ENCODE data around the gene MYO7B. TPM values are rescaled to one million over a fixed set of nuclear protein-coding genes. Genes with fewer than 3 reads are reported as not detected.

MYO7B gene
- total RNA-seq, 3 donors from 2014 or later: 0.32 to 2.3 TPM; not detected in 1

DNA sequence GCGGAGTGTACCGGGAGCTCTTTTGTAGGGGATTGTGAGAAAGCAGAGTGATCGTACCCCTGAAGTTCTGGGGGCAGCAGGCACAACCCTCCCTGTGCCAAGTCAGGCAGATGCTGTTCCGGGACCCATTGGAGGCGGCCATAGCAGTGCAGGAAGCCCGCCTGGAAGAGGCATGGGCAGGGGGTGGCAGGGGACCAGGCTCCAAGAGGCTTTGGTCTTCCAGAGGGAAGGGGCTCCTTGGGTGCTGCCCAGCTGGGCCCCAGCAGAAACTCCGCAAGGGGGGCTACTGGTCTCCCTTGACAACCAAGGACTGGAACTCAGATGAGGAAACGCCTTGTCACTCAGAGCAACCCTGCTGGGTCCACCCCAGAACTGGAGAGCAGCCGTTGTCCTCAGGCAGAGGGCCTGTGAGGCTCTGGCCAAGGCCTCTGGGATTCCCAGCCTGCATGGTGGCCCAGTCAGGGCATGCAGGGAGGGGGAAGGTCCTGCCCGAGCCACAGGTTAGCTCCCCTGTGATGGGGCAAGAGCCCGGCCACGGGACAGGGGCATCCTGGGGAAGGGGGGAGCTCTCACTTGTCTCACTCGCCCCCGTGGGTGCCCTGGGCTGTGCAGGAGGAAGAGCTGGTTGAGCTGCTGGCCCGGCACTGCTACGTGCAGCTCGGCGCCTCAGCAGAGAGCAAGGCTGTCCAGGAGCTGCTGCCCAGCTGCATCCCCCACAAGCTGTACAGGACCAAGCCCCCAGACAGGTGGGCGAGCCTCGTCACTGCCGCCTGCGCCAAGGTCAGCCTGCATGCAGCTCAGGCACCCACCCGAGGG lies 89.5 kb downstream of the MYO7B start:
- H3K4me1 ChIP-seq: no peaks in the 10 kb centered on the region
- no peaks in the 10 kb centered on the region for H3K36me3 ChIP-seq
- intact Hi-C loops (cut with DNase I; ENCODE audit: low total_unique reads): loop anchor here (5.0 kb wide), 1 partner anchor 333 kb away; the partner anchor contains the start of gene ERCC3
- DNase-seq (ENCODE audit: low spot score in 2 of 2): no peak
- H3K27ac ChIP-seq: no peak overlapping the region
- H3K27me3 ChIP-seq: no peaks in the 10 kb centered on the region
- no peaks in the 10 kb centered on the region for H3K9me3 ChIP-seq
- no peak overlapping the region for H3K4me3 ChIP-seq
- no peak for TF ChIP-seq POLR2A (IDR thresholded peaks at IDR 0.05)
- no peak for TF ChIP-seq POLR2AphosphoS5 (IDR thresholded peaks at IDR 0.05)
- TF ChIP-seq, protein P1, sequence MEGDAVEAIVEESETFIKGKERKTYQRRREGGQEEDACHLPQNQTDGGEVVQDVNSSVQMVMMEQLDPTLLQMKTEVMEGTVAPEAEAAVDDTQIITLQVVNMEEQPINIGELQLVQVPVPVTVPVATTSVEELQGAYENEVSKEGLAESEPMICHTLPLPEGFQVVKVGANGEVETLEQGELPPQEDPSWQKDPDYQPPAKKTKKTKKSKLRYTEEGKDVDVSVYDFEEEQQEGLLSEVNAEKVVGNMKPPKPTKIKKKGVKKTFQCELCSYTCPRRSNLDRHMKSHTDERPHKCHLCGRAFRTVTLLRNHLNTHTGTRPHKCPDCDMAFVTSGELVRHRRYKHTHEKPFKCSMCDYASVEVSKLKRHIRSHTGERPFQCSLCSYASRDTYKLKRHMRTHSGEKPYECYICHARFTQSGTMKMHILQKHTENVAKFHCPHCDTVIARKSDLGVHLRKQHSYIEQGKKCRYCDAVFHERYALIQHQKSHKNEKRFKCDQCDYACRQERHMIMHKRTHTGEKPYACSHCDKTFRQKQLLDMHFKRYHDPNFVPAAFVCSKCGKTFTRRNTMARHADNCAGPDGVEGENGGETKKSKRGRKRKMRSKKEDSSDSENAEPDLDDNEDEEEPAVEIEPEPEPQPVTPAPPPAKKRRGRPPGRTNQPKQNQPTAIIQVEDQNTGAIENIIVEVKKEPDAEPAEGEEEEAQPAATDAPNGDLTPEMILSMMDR (IDR thresholded peaks at IDR 0.05): no peak

DNA sequence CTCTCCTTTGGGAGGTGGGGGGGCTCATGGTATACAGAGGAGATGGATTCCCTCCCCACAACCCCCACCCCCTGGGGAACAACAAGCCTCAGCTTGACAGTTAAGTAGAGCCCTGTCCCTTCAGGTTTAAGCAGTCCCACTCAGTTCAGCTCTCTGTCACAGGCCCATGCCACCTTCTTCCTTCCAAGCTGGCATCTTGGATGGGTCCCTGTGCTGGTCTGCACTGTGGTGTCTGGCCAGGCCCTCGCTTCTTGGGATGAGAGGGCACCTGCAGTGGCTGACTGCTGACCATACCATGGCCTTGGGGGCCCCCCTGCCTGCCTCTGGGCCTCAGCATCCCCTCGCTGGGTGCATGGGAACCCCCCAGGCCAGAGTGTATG lies 90.1 kb downstream of the MYO7B start:
- no peaks in the 10 kb centered on the region for H3K27me3 ChIP-seq
- no peak for DNase-seq (ENCODE audit: low spot score in 2 of 2)
- no peaks in the 10 kb centered on the region for H3K36me3 ChIP-seq
- H3K4me1 ChIP-seq: no peaks in the 10 kb centered on the region
- H3K27ac ChIP-seq: no peak overlapping the region
- H3K4me3 ChIP-seq: no peak overlapping the region
- TF ChIP-seq POLR2AphosphoS5 (IDR thresholded peaks at IDR 0.05) (no peak), POLR2A (IDR thresholded peaks at IDR 0.05) (no peak)
- TF ChIP-seq, protein P1 (IDR thresholded peaks at IDR 0.05): no peak
- H3K9me3 ChIP-seq: no peaks in the 10 kb centered on the region
- intact Hi-C loops (cut with DNase I; ENCODE audit: low total_unique reads): loop anchor here (5.0 kb wide), 1 partner anchor 333 kb away; the partner anchor contains the start of gene ERCC3

DNA sequence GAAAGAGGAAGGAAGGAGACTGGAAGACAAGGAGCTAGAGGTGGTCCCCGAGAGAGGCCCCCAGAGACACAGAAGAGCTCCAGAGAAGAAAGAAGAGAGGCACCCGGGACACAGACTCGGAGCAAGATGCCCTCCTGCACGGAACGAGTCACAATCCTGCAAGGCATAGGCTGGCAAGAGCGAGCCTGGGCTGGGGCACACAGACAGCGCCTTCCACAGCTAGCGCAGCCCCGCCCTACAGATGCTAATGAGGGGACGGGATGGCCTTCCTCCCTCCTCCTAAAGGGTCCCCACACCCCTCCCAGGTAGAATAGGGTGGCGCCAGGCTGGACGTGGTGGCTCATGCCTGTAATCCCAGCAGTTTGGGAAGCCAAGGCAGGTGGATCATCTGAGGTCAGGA lies 90.7 kb downstream of the MYO7B start:
- no peaks in the 10 kb centered on the region for H3K4me1 ChIP-seq
- H3K36me3 ChIP-seq: no peaks in the 10 kb centered on the region
- H3K9me3 ChIP-seq: no peaks in the 10 kb centered on the region
- no peak overlapping the region for H3K27ac ChIP-seq
- H3K27me3 ChIP-seq: no peaks in the 10 kb centered on the region
- H3K4me3 ChIP-seq: no peak overlapping the region
- intact Hi-C loops (cut with DNase I; ENCODE audit: low total_unique reads): loop anchor here (5.0 kb wide), 1 partner anchor 334 kb away; the partner anchor contains the start of gene ERCC3
- no peak for DNase-seq (ENCODE audit: low spot score in 2 of 2)
- TF ChIP-seq, protein P1 (IDR thresholded peaks at IDR 0.05): no peak
- TF ChIP-seq POLR2AphosphoS5 (IDR thresholded peaks at IDR 0.05) (no peak), POLR2A (IDR thresholded peaks at IDR 0.05) (no peak)

DNA sequence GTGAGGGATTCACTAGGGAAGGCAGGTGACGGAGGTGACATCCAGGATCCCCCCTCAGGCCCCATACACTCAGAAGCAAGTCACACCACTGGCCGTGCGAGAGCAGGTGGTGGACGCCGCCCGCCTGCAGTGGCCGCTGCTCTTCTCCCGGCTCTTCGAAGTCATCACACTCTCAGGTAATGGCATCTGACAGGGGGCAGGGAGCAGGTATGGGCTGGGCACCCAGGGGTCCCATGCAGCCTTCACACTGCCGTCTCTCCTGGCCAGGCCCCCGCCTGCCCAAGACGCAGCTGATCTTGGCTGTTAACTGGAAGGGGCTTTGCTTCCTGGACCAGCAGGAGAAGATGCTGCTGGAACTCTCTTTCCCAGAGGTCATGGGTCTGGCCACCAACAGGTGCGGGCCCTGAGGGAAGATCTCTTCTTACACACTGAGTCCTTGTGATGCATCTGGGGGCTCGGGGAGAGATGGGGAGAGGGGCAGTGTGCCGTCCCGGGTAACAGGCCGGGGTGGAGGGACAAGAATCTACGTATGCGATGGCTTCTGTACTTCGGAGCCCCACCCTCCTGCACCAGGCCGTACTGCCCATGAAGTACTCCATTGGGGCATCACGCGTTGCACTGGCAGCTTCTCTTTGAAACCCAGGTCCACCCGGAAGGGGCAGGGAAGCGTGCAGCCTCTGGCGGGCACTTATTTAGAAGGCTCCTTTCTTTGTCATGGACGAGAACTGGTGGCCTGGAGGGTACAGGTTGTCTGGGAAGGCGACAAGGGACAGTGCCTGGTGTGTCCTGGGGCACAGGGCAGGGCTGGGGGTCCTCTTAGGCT lies 91.6 kb downstream of the MYO7B start:
- Histone ChIP-seq H3K4me1 (no peaks in the 10 kb centered on the region), H3K9me3 (no peaks in the 10 kb centered on the region), H3K27me3 (no peaks in the 10 kb centered on the region), H3K36me3 (no peaks in the 10 kb centered on the region), H3K27ac (no peak overlapping the region), H3K4me3 (no peak overlapping the region)
- DNase-seq (ENCODE audit: low spot score in 2 of 2): no peak
- no peak for TF ChIP-seq POLR2A (IDR thresholded peaks at IDR 0.05)
- TF ChIP-seq, protein P1 (IDR thresholded peaks at IDR 0.05): no peak
- TF ChIP-seq POLR2AphosphoS5 (IDR thresholded peaks at IDR 0.05): no peak
- intact Hi-C loops (cut with DNase I; ENCODE audit: low total_unique reads): loop anchor here (5.0 kb wide), 1 partner anchor 335 kb away; the partner anchor contains the start of gene ERCC3

Data from breast epithelium (tissue), 4 donors.